PC-3 (cell line): ENCODE measurements around the gene EFHC1. TPM values are rescaled to one million over a fixed set of nuclear protein-coding genes. Genes with fewer than 3 reads are reported as not detected.
"Not testable (repeated sequence)": the region's sequence is repeated elsewhere in the genome, so short reads cannot be mapped to it uniquely, and the experiment has no call there.

Experiments
- ATAC-seq: fragments of 200-7000 bp; cut with Tn5 transposase; 2 replicates; pipeline ENCODE4 v1.9.1; 2020; ENCODE audit warnings: mild to moderate bottlenecking, moderate library complexity
- BruUV-seq: library from RNA; stranded (reverse); fragments of 400-500 nt; replicated peaks from 2 replicates; lab custom pipeline; 2021; lab: Mats Ljungman, UMichigan
- CTCF ChIA-PET: fragments of 300-600 bp; sonication (Branson Sonifier 250); formaldehyde crosslinking; loops from one replicate; lab custom pipeline; 2022; ENCODE audit warnings: antibody characterized with exemption; lab: Charles Lee
- POLR2A ChIA-PET: fragments of 300-600 bp; sonication (Branson Sonifier 250); formaldehyde crosslinking; loops from one replicate; lab custom pipeline; 2022; ENCODE audit warnings: antibody characterized with exemption; ENCODE audit not compliant: unreplicated experiment; lab: Charles Lee
- DNase-seq: peaks from one replicate; pipeline ENCODE4 v3.0.0-alpha.2; 2015
- H2AFZ ChIP-seq: fragments of 300-600 bp; sonication (generic); 2 replicates; pipeline ENCODE4 v1.6.0; 2016; ENCODE audit warnings: antibody characterized with exemption, low read length
- H3F3A ChIP-seq: fragments of 300-600 bp; sonication (generic); one replicate; pipeline ENCODE4 v1.6.0; 2017; ENCODE audit warnings: antibody characterized with exemption, low read length, control low read depth, mild to moderate bottlenecking; ENCODE audit not compliant: unreplicated experiment
- H3K27ac ChIP-seq: fragments of 300-600 bp; sonication (generic); 2 replicates; pipeline ENCODE4 v1.5.1; 2016; ENCODE audit warnings: mild to moderate bottlenecking, low read length
- H3K27me3 ChIP-seq: fragments of 300-600 bp; sonication (generic); 2 replicates; pipeline ENCODE4 v1.6.1; 2016; ENCODE audit warnings: low read length, mixed read lengths
- H3K36me3 ChIP-seq: fragments of 300-600 bp; sonication (generic); 2 replicates; pipeline ENCODE4 v1.6.1; 2016; ENCODE audit warnings: low read depth, mixed run types, low read length, mixed read lengths
- H3K4me1 ChIP-seq: fragments of 300-600 bp; sonication (generic); 2 replicates; pipeline ENCODE4 v1.5.1; 2016; ENCODE audit warnings: low read length; ENCODE audit not compliant: insufficient read depth
- H3K4me2 ChIP-seq: fragments of 300-600 bp; sonication (generic); 2 replicates; pipeline ENCODE4 v1.6.0; 2016; ENCODE audit warnings: low read length
- H3K4me3 ChIP-seq: fragments of 300-600 bp; sonication (generic); 2 replicates; pipeline ENCODE4 v1.5.1; 2016; ENCODE audit warnings: mild to moderate bottlenecking, low read length, mixed read lengths
- H3K79me2 ChIP-seq: fragments of 300-600 bp; sonication (generic); 2 replicates; pipeline ENCODE4 v1.6.1; 2017; ENCODE audit warnings: low read length, mixed read lengths
- H3K9ac ChIP-seq: fragments of 300-600 bp; sonication (generic); 2 replicates; pipeline ENCODE4 v1.6.0; 2016; ENCODE audit warnings: mild to moderate bottlenecking, low read length
- H3K9me2 ChIP-seq: fragments of 300-600 bp; sonication (generic); replicated peaks from 2 replicates; pipeline ENCODE4 v1.6.1; 2016; ENCODE audit warnings: mixed run types, low read length, mixed read lengths
- H3K9me3 ChIP-seq: fragments of 300-600 bp; sonication (generic); 2 replicates; pipeline ENCODE4 v1.6.1; 2016; ENCODE audit warnings: low read length, mixed read lengths
- H4K20me1 ChIP-seq: fragments of 300-600 bp; sonication (generic); 2 replicates; pipeline ENCODE4 v1.6.1; 2016; ENCODE audit warnings: low read length, mixed read lengths
- CTCF ChIP-seq: fragments of 300-600 bp; sonication (generic); conservative IDR thresholded peaks from 2 replicates; pipeline ENCODE4 v1.5.1; 2017; ENCODE audit warnings: antibody characterized with exemption, low read depth, mild to moderate bottlenecking, low read length
- EZH2 ChIP-seq: fragments of 300-600 bp; sonication (generic); IDR thresholded peaks from one replicate; pipeline ENCODE4 v1.6.1; 2017; ENCODE audit warnings: antibody characterized with exemption, mild to moderate bottlenecking, low read length; ENCODE audit not compliant: unreplicated experiment
- EZH2phosphoT487 ChIP-seq: fragments of 300-600 bp; sonication (generic); IDR thresholded peaks from 2 replicates; pipeline ENCODE4 v1.6.1; 2018; ENCODE audit warnings: mild to moderate bottlenecking, antibody characterized with exemption, low read length, borderline replicate concordance
- intact Hi-C: fragments of 100-400 bp; cut with micrococcal nuclease; formaldehyde crosslinking; loops from 2 replicates; pipeline ENCODE4 v1.9.0; 2023
- total RNA-seq: library from RNA; depleted of rRNA; stranded (reverse); fragments of >200 nt; gene quantifications from 2 replicates; pipeline ENCODE4 v1.2.3, GENCODE V29; 2014

The EFHC1 gene
- total RNA-seq, 1 experiment from 2014 or later = 22.4 TPM

GRCh38 chr6:52384145-52384766 lies 35.9 kb upstream of the EFHC1 start:
- H3F3A ChIP-seq = peaks cover 1% of the 10 kb centered on the region
- POLR2A ChIA-PET = no interaction called here
- H3K27ac ChIP-seq = no peak overlapping the region
- no peak overlapping the region for H3K4me2 ChIP-seq
- H3K9me3 ChIP-seq = no peaks in the 10 kb centered on the region
- TF ChIP-seq EZH2phosphoT487 (no peak), CTCF (no peak), EZH2 (no peak)
- CTCF ChIA-PET = no interaction called here
- no peak overlapping the region for H3K9ac ChIP-seq
- no peak overlapping the region for H2AFZ ChIP-seq
- H3K4me3 ChIP-seq = no peak overlapping the region
- no peaks in the 10 kb centered on the region for H3K79me2 ChIP-seq
- H3K36me3 ChIP-seq = no peaks in the 10 kb centered on the region
- intact Hi-C loops = no loop called here
- H3K9me2 ChIP-seq = no peaks in the 10 kb centered on the region
- DNase-seq = no peak
- no peaks in the 10 kb centered on the region for H3K27me3 ChIP-seq
- peaks cover 5% of the 10 kb centered on the region for H3K4me1 ChIP-seq
- no peak for ATAC-seq
- no TSS peak for BruUV-seq
- H4K20me1 ChIP-seq = no peaks in the 10 kb centered on the region

GRCh38 chr6:52385074-52385473 lies 35.1 kb upstream of the EFHC1 start:
- no peak for DNase-seq
- H3K9me3 ChIP-seq = no peaks in the 10 kb centered on the region
- TF ChIP-seq EZH2phosphoT487 (no peak), CTCF (no peak), EZH2 (no peak)
- peaks cover 13% of the 10 kb centered on the region for H3K4me1 ChIP-seq
- no peak for ATAC-seq
- no peak overlapping the region for H3K27ac ChIP-seq
- H3K27me3 ChIP-seq = no peaks in the 10 kb centered on the region
- BruUV-seq = no TSS peak
- ChIA-PET CTCF (no interaction called here), POLR2A (interaction anchor here (0.6 kb wide), 1 partner anchor 16 kb away, joined by 5 read pairs; no protein-coding TSS in a partner anchor)
- no peak overlapping the region for H3K4me3 ChIP-seq
- H3K9ac ChIP-seq = no peak overlapping the region
- H3K9me2 ChIP-seq = no peaks in the 10 kb centered on the region
- peaks cover 4% of the 10 kb centered on the region for H3F3A ChIP-seq
- no peaks in the 10 kb centered on the region for H3K36me3 ChIP-seq
- intact Hi-C loops = no loop called here
- no peak overlapping the region for H2AFZ ChIP-seq
- H4K20me1 ChIP-seq = no peaks in the 10 kb centered on the region
- no peak overlapping the region for H3K4me2 ChIP-seq
- no peaks in the 10 kb centered on the region for H3K79me2 ChIP-seq

GRCh38 chr6:52388119-52388518 lies 32.0 kb upstream of the EFHC1 start:
- H3K9me2 ChIP-seq, H3F3A ChIP-seq, ATAC-seq, H3K79me2 ChIP-seq, H3K27ac ChIP-seq, H3K4me2 ChIP-seq, H3K9me3 ChIP-seq, H3K4me3 ChIP-seq, H3K36me3 ChIP-seq, POLR2A ChIA-PET, H2AFZ ChIP-seq, H4K20me1 ChIP-seq, H3K27me3 ChIP-seq, CTCF ChIA-PET, H3K9ac ChIP-seq, intact Hi-C loops, DNase-seq, BruUV-seq: not testable (repeated sequence)
- peaks cover 32% of the 10 kb centered on the region for H3K4me1 ChIP-seq
